Endothelial cell of umbilical vein (primary cell): ENCODE results near the gene SYNE1. TPM values are rescaled to one million over a fixed set of nuclear protein-coding genes. Genes with fewer than 3 reads are reported as not detected.

Experiments
- BruUV-seq: library from RNA; stranded (reverse); fragments of 400-500 nt; replicated peaks from 2 replicates; lab custom pipeline; 2021; lab: Mats Ljungman, UMichigan
- CTCF ChIA-PET: fragments of 300-600, 350-600 bp; sonication (Branson Sonifier 250); formaldehyde crosslinking; loops from one replicate; lab custom pipeline; 2021; ENCODE audit warnings: antibody characterized with exemption, inconsistent platforms; lab: Charles Lee
- POLR2A ChIA-PET: fragments of 300-600, 350-600 bp; sonication (Branson Sonifier 250); formaldehyde crosslinking; loops from one replicate; lab custom pipeline; 2021; ENCODE audit warnings: antibody characterized with exemption, inconsistent platforms; lab: Charles Lee
- DNase-seq: peaks from one replicate; pipeline ENCODE4 v3.0.0-alpha.2; 2011; ENCODE audit warnings: low read depth, low spot score
- FAIRE-seq: peaks from 2 replicates; lab custom pipeline; 2011; peaks lifted over from hg19 to GRCh38; lab: Jason Lieb, UNC
- H2AFZ ChIP-seq: 2 replicates; pipeline ENCODE4 v1.6.0; 2012; ENCODE audit warnings: low read depth, low read length, control low read depth, inconsistent platforms
- H3K27ac ChIP-seq: 2 replicates; pipeline ENCODE4 v1.5.1; 2011; ENCODE audit warnings: low read depth, mild to moderate bottlenecking, control low read depth, low read length, moderate library complexity; ENCODE audit not compliant: insufficient read depth
- H3K27me3 ChIP-seq, 2 experiments: 2 replicates each; pipeline versions ENCODE4 v1.6.0 to v1.6.1; 2011; ENCODE audit warnings: low read length in 2 of 2, mixed read lengths in 1 of 2; ENCODE audit not compliant: control insufficient read depth in 2 of 2, insufficient read depth in 2 of 2
- H3K36me3 ChIP-seq, 2 experiments: 2 replicates in 1 of 2; 3 replicates in 1 of 2; pipeline ENCODE4 v1.5.1; 2011; ENCODE audit warnings: low read length in 2 of 2, mild to moderate bottlenecking in 1 of 2, moderate library complexity in 1 of 2; ENCODE audit not compliant: control insufficient read depth in 2 of 2, insufficient read depth in 2 of 2; ENCODE audit errors: extremely low read depth in 1 of 2
- H3K4me1 ChIP-seq: 3 replicates; pipeline ENCODE4 v1.5.1; 2011; ENCODE audit warnings: mild to moderate bottlenecking, low read length; ENCODE audit not compliant: control insufficient read depth, insufficient read depth; ENCODE audit errors: extremely low read depth
- H3K4me2 ChIP-seq: 2 replicates; pipeline ENCODE4 v1.6.1; 2011; ENCODE audit warnings: low read length, control low read depth, mixed read lengths; ENCODE audit not compliant: insufficient read depth
- H3K4me3 ChIP-seq, 3 experiments: fragments of 200-600 bp in 1 of 3; sonication (generic), shearing (Covaris generic) in 1 of 3; replicated peaks in 1 of 3; 2 replicates each; pipeline ENCODE4 v1.5.1; 2011 to 2016; ENCODE audit warnings: control low read depth in 3 of 3, low read length in 3 of 3, mild to moderate bottlenecking in 2 of 3, inconsistent platforms in 1 of 3, low read depth in 1 of 3, moderate library complexity in 1 of 3; ENCODE audit not compliant: insufficient read depth in 1 of 3
- H3K79me2 ChIP-seq: 2 replicates; pipeline ENCODE4 v1.6.0; 2012; ENCODE audit warnings: low read length, inconsistent platforms; ENCODE audit not compliant: control insufficient read depth, insufficient read depth
- H3K9ac ChIP-seq: replicated peaks from 2 replicates; pipeline ENCODE3; 2011; ENCODE audit warnings: low read length, control low read depth; ENCODE audit not compliant: insufficient read depth; ENCODE audit errors: extremely low read depth
- H3K9me1 ChIP-seq: replicated peaks from 3 replicates; pipeline ENCODE4 v1.6.0; 2011; ENCODE audit warnings: mild to moderate bottlenecking, low read length; ENCODE audit not compliant: control insufficient read depth, insufficient read depth; ENCODE audit errors: extremely low read depth
- H3K9me3 ChIP-seq: replicated peaks from 2 replicates; pipeline ENCODE4 v1.5.1; 2012; ENCODE audit warnings: low read length, inconsistent platforms; ENCODE audit not compliant: control insufficient read depth, insufficient read depth
- H4K20me1 ChIP-seq: replicated peaks from 2 replicates; pipeline ENCODE3; 2011; ENCODE audit warnings: mild to moderate bottlenecking, low read length; ENCODE audit not compliant: control insufficient read depth, insufficient read depth; ENCODE audit errors: extremely low read depth
- CTCF ChIP-seq, 2 donors: IDR thresholded peaks; 1 replicate in 1 of 2; 2 replicates in 1 of 2; pipeline ENCODE4 v1.5.1; 2011; ENCODE audit warnings: low read length in 2 of 2, mild to moderate bottlenecking in 2 of 2, moderate library complexity in 2 of 2, control low read depth in 1 of 2, inconsistent platforms in 1 of 2, low read depth in 1 of 2; ENCODE audit not compliant: insufficient read depth in 1 of 2; ENCODE audit errors: extremely low read depth in 1 of 2
- EZH2 ChIP-seq: IDR thresholded peaks from 2 replicates; pipeline ENCODE4 v1.6.1; 2012; ENCODE audit warnings: borderline replicate concordance, low read depth, mild to moderate bottlenecking, moderate library complexity, low read length, inconsistent platforms; ENCODE audit not compliant: severe bottlenecking
- FOS ChIP-seq: IDR thresholded peaks from 2 replicates; pipeline ENCODE4 v1.6.1; 2011; ENCODE audit warnings: mild to moderate bottlenecking, low read length, moderate library complexity, borderline replicate concordance; ENCODE audit not compliant: insufficient read depth
- GATA2 ChIP-seq: IDR thresholded peaks from 2 replicates; pipeline ENCODE4 v1.7.0; 2011; ENCODE audit warnings: low read depth, mild to moderate bottlenecking, moderate library complexity, mixed read lengths, low read length; ENCODE audit not compliant: insufficient read length, insufficient read depth
- JUN ChIP-seq: IDR thresholded peaks from 2 replicates; pipeline ENCODE4 v1.6.1; 2011; ENCODE audit warnings: borderline replicate concordance, low read depth; ENCODE audit not compliant: insufficient read length, insufficient read depth
- MAX ChIP-seq: IDR thresholded peaks from 2 replicates; pipeline ENCODE4 v1.6.1; 2011; ENCODE audit not compliant: insufficient read depth, insufficient read length
- MYC ChIP-seq: IDR thresholded peaks from one replicate; pipeline ENCODE4 v1.6.1; 2011; ENCODE audit warnings: mild to moderate bottlenecking, low read depth, low read length
- POLR2A ChIP-seq: IDR thresholded peaks from 2 replicates; pipeline ENCODE4 v1.6.1; 2012; ENCODE audit warnings: low read depth, mild to moderate bottlenecking, control low read depth, low read length
- POLR2AphosphoS5 ChIP-seq: IDR thresholded peaks from 2 replicates; pipeline ENCODE4 v1.6.1; 2012; ENCODE audit warnings: low read depth, mild to moderate bottlenecking, control low read depth, low read length, moderate library complexity; ENCODE audit not compliant: insufficient read depth
- dilution Hi-C: fragments of 300-500 bp; cut with MboI; formaldehyde crosslinking; loops from one replicate; pipeline ENCODE4 v1.15.0; 2019; ENCODE audit warnings: low sequenced_read_pairs; ENCODE audit not compliant: extremely low pct_ligation_motif_present
- intact Hi-C: fragments of 100-400 bp; cut with micrococcal nuclease; formaldehyde crosslinking; loops from one replicate; pipeline ENCODE4 v1.10.0; 2022
- polyA plus RNA-seq, 4 experiments: library from polyadenylated mRNA; depleted of rRNA in 3 of 4; stranded (reverse) in 3 of 4; unstranded in 1 of 4; fragments of >200 nt; gene quantifications; 2 replicates each; pipeline versions ENCODE4 v1.2.1 to v1.2.3, GENCODE V29; 2011 to 2012; ENCODE audit warnings: missing spikeins in 1 of 4
- total RNA-seq: library from RNA; stranded (reverse); gene quantifications from 2 replicates; pipeline ENCODE4 v1.2.3, GENCODE V29; 2021

SYNE1 gene
- total and polyA plus RNA-seq, 2 donors (not counting 3 experiments of a cell fraction or from before 2014, with no cell fraction given) = 26.5 to 52.3 TPM

- H3K36me3 ChIP-seq = peaks cover 0 to 2% of the 10 kb centered on the region in 2 experiments
- H3K4me2 ChIP-seq = no peak overlapping the region
- no peak overlapping the region for H3K27ac ChIP-seq
- intact Hi-C loops = no loop called here
- FAIRE-seq = no peak
- dilution Hi-C loops = no loop called here
- no peaks in the 10 kb centered on the region for H4K20me1 ChIP-seq
- H3K9me1 ChIP-seq = no peaks in the 10 kb centered on the region
- ChIA-PET CTCF (interaction anchor here (1.6 kb wide), 1 partner anchor 8 kb away, joined by 5 read pairs; no protein-coding TSS in a partner anchor), POLR2A (no interaction called here)
- H3K9ac ChIP-seq = no peak overlapping the region
- H3K9me3 ChIP-seq = no peaks in the 10 kb centered on the region
- peaks cover 5% of the 10 kb centered on the region for H3K4me1 ChIP-seq
- no peak for TF ChIP-seq POLR2A
- no peak for TF ChIP-seq CTCF (IDR thresholded peaks at IDR 0.05; ENCODE audit: extremely low read depth in 1 of 2, insufficient read depth in 1 of 2, low read depth in 1 of 2, low read length in 2 of 2)
- peak; percentile 12 for DNase-seq
- BruUV-seq = no TSS peak
- no peak overlapping the region for H3K4me3 ChIP-seq
- no peaks in the 10 kb centered on the region for H3K79me2 ChIP-seq
- no peak overlapping the region for H2AFZ ChIP-seq
- no peaks in the 10 kb centered on the region for H3K27me3 ChIP-seq
These were observed 476.8 kb downstream of the SYNE1 start for GRCh38 chr6:152160346-152160745.

GRCh38 chr6:152155792-152156191 lies 481.4 kb downstream of the SYNE1 start:
- H2AFZ ChIP-seq = no peak overlapping the region
- H4K20me1 ChIP-seq = no peaks in the 10 kb centered on the region
- H3K27ac ChIP-seq = no peak overlapping the region
- no peak overlapping the region for H3K9ac ChIP-seq
- POLR2A ChIA-PET = no interaction called here
- dilution Hi-C loops (no loop called here), intact Hi-C loops (no loop called here)
- no peaks in the 10 kb centered on the region for H3K27me3 ChIP-seq
- no peaks in the 10 kb centered on the region for H3K79me2 ChIP-seq
- H3K4me1 ChIP-seq = no peaks in the 10 kb centered on the region
- TF ChIP-seq FOS (no peak), EZH2 (no peak), CTCF (IDR thresholded peaks at IDR 0.05; ENCODE audit: extremely low read depth in 1 of 2, insufficient read depth in 1 of 2, low read depth in 1 of 2, low read length in 2 of 2) (no peak), JUN (no peak), MYC (no peak), POLR2AphosphoS5 (no peak), POLR2A (no peak), GATA2 (no peak), MAX (no peak)
- BruUV-seq = no TSS peak
- no peaks in the 10 kb centered on the region for H3K9me3 ChIP-seq
- no peak overlapping the region for H3K4me3 ChIP-seq
- H3K9me1 ChIP-seq = no peaks in the 10 kb centered on the region
- no peak overlapping the region for H3K4me2 ChIP-seq
- CTCF ChIA-PET = interaction anchor here (1.1 to 1.6 kb wide), 3 partner anchors 10 to 390 kb away, joined by 3 to 5 read pairs (median 3); no protein-coding TSS in a partner anchor
- DNase-seq (no peak), FAIRE-seq (no peak)
- peaks cover 3 to 4% of the 10 kb centered on the region in 2 experiments for H3K36me3 ChIP-seq
